ENCODE measurements around the gene KCNJ14.

GRCh38 chr19:48481846-48482639, 26.7 kb downstream of the KCNJ14 start:
- no peak for TF ChIP-seq YY1 (IDR thresholded peaks at IDR 0.05; ENCODE audit: low read depth)
- TF ChIP-seq CEBPB (IDR thresholded peaks at IDR 0.05), result no peak
- TF ChIP-seq REST (IDR thresholded peaks at IDR 0.05; ENCODE audit: low read depth), result no peak
